ENCODE results near the gene CCL28. TPM values are rescaled to one million over a fixed set of nuclear protein-coding genes. Genes with fewer than 3 reads are reported as not detected.
"Not testable (repeated sequence)": the region's sequence is repeated elsewhere in the genome, so short reads cannot be mapped to it uniquely, and the experiment has no call there.

The CCL28 gene, protein sequence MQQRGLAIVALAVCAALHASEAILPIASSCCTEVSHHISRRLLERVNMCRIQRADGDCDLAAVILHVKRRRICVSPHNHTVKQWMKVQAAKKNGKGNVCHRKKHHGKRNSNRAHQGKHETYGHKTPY
- total RNA-seq, result 0.81 TPM
- long read RNA-seq, partial matches to known transcripts, result 0 of 1 reads
- long read RNA-seq, other reads (novel, unspliced or antisense), result 0 of 1 reads

- ATAC-seq (ENCODE audit: poor library complexity), result no peak
- no peak for DNase-seq
- intact Hi-C loops (cut with DNase I), result no loop called here
Observed at GRCh38 chr5:43412156-43412555, at the start of gene CCL28. CCL28 (minus strand) TSS chr5:43412391; CDS start chr5:43412316, 75 bp downstream.

GRCh38 chr5:43461066-43461465, 48.9 kb upstream of the CCL28 start:
- intact Hi-C loops (cut with DNase I), result no loop called here
- DNase-seq (no peak), ATAC-seq (ENCODE audit: poor library complexity) (no peak)

GRCh38 chr5:43456556-43456955, 44.4 kb upstream of the CCL28 start:
- no peak for ATAC-seq (ENCODE audit: poor library complexity)
- DNase-seq, result no peak
- intact Hi-C loops (cut with DNase I), result no loop called here

DNA sequence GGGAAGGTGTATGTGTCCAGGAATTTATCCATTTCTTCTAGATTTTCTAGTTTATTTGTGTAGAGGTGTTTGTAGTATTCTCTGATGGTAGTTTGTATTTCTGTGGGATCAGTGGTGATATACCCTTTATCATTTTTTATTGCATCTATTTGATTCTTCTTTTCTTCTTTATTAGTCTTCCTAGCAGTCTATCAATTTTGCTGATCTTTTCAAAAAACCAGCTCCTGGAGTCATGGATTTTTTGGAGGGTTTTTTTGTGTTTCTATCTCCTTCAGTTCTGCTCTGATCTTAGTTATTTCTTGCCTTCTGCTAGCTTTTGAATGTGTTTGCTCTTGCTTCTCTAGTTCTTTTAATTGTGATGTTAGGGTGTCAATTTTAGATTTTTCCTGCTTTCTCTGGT, 29.4 kb upstream of the CCL28 start:
- intact Hi-C loops (cut with DNase I); ATAC-seq (ENCODE audit: poor library complexity); DNase-seq: not testable (repeated sequence)

DNA sequence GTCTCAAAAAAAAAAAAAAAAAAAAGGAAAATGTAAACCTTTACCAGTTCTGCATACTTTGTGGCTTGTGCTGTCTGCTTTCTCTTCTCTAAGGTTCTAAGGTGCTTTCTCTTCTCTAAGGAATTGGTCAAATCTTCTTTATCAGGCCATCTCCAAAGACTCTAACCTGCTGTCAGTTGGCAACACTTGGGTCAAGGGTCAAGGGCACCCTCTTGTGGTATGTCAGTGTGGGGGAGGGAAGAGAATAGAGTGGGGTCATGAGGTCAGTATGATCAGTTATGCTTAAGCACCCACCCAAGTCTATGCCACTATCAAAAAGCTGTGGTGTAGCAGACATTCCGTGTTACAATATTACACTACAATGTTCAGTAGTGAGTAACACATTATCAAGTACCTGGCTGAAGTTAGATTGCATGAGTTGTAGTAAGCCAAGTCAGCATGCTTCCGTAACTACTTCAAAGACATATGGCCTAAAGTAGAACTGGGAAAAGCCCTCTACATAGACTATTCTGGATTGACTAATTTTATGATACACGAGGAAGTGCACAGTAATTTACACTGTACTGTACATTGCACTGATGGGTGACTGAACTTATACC, 25.0 kb upstream of the CCL28 start:
- ATAC-seq (ENCODE audit: poor library complexity), result no peak
- intact Hi-C loops (cut with DNase I), result no loop called here
- DNase-seq, result no peak

- intact Hi-C loops (cut with DNase I), result no loop called here
- ATAC-seq (ENCODE audit: poor library complexity), result no peak
- DNase-seq, result no peak
Observed at GRCh38 chr5:43433382-43433781, 21.2 kb upstream of the CCL28 start.

- ATAC-seq (ENCODE audit: poor library complexity), result peak; percentile 97
- intact Hi-C loops (cut with DNase I), result no loop called here
- DNase-seq, result peak; percentile 78
Observed at GRCh38 chr5:43432486-43433375, 20.5 kb upstream of the CCL28 start.

- intact Hi-C loops (cut with DNase I), result no loop called here
- no peak for ATAC-seq (ENCODE audit: poor library complexity)
- DNase-seq, result no peak
Observed at GRCh38 chr5:43429706-43430105, 17.5 kb upstream of the CCL28 start.

DNA sequence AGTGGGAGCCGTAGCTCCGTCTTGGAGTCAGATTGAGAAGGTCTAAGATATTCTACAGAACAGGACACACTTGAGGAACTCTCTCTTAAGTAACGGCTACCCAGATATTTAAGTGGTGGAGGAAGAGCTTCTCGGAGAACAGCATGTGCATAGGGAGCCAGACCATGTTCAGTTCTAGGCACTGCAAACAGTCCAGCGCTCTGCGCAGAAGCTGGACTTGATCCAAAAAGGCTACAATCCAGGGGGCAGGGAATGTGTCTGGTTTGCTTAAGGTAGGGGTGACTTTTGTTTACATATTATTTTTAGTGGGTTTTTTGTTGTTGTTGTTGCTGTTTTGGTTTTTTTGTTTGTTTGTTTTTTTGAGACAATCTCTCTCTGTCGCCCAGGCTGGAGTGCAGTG, 16.8 kb upstream of the CCL28 start:
- ATAC-seq (ENCODE audit: poor library complexity) (no peak), DNase-seq (no peak)
- intact Hi-C loops (cut with DNase I), result no loop called here

- no peak for ATAC-seq (ENCODE audit: poor library complexity)
- intact Hi-C loops (cut with DNase I), result no loop called here
Observed at GRCh38 chr5:43427306-43427705, 15.1 kb upstream of the CCL28 start.

GRCh38 chr5:43425983-43426382, 13.8 kb upstream of the CCL28 start:
- ATAC-seq (ENCODE audit: poor library complexity) (no peak), DNase-seq (no peak)
- intact Hi-C loops (cut with DNase I), result no loop called here

More at GRCh38 chr5:43427306-43427705, 15.1 kb upstream of the CCL28 start:
- no peak for DNase-seq

DNA sequence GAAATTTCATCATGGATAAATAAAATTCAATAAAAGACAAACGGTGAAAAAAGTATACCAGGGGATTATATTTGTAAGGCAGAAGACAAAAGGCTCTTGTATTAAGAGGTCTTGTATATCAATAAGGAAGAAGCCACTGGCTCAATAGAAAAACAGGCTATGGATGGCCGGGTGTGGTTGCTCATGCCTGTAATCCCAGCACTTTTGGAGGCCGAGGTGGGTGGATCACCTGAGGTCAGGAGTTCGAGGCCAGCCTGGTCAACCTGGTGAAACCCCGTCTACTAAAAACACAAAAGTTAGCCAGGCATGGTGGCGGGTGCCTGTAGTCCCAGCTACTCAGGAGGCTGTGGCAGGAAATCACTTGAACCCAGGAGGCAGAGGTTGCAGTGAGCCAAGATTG, 10.9 kb upstream of the CCL28 start:
- not testable (repeated sequence) for DNase-seq; ATAC-seq (ENCODE audit: poor library complexity)

GRCh38 chr5:43422143-43422542, 10.0 kb upstream of the CCL28 start:
- no peak for DNase-seq
- ATAC-seq (ENCODE audit: poor library complexity), result peak; percentile 43

More for the DNA sequence above, 10.9 kb upstream of the CCL28 start:
- intact Hi-C loops (cut with DNase I), result not testable (repeated sequence)

GRCh38 chr5:43421450-43422133, 9.4 kb upstream of the CCL28 start:
- ATAC-seq (ENCODE audit: poor library complexity) (no peak), DNase-seq (no peak)
- intact Hi-C loops (cut with DNase I), result no loop called here

More at GRCh38 chr5:43422143-43422542, 10.0 kb upstream of the CCL28 start:
- intact Hi-C loops (cut with DNase I), result no loop called here

DNA sequence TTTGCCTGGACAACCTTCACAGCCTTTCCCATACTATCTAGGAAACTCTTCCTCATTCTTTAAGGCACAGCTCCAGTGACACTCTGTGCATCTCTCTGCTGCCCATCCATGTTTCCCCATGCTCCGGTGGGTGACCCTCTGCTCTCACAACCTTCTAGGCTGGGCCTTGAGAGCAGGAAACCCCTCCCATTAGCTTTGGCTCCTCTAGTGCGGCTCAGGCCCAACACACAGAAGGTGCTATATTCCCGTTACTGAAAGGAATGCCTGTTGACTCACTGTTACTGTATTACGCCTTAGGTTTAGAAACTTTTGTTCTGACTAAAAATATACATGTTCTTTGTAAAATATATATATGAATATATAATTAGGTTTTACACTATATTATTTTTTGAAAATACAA, 8.1 kb upstream of the CCL28 start:
- intact Hi-C loops (cut with DNase I), result no loop called here
- DNase-seq (no peak), ATAC-seq (ENCODE audit: poor library complexity) (no peak)

DNA sequence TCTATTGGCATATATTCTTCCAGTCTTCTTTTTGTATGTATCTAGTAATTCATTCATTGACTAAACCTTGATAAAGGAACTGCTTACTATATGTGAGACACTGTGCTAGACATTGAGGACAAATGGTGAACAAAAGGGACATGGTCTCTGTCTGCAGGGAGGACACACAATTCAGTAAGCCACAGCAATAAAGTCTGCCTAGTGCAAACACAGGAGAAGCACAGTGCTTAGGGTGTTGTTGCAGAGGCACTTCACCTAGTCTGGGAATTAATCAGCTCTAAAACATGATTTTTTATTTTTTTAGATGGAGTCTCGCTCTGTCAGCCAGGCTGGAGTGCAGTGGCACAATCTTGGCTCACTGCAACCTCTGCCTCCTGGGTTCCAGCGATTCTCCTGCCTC, 6.4 kb upstream of the CCL28 start:
- no peak for ATAC-seq (ENCODE audit: poor library complexity)
- intact Hi-C loops (cut with DNase I), result no loop called here
- DNase-seq, result no peak

- intact Hi-C loops (cut with DNase I), result no loop called here
- no peak for DNase-seq
- no peak for ATAC-seq (ENCODE audit: poor library complexity)
Observed at GRCh38 chr5:43416803-43417394, 4.7 kb upstream of the CCL28 start.

DNA sequence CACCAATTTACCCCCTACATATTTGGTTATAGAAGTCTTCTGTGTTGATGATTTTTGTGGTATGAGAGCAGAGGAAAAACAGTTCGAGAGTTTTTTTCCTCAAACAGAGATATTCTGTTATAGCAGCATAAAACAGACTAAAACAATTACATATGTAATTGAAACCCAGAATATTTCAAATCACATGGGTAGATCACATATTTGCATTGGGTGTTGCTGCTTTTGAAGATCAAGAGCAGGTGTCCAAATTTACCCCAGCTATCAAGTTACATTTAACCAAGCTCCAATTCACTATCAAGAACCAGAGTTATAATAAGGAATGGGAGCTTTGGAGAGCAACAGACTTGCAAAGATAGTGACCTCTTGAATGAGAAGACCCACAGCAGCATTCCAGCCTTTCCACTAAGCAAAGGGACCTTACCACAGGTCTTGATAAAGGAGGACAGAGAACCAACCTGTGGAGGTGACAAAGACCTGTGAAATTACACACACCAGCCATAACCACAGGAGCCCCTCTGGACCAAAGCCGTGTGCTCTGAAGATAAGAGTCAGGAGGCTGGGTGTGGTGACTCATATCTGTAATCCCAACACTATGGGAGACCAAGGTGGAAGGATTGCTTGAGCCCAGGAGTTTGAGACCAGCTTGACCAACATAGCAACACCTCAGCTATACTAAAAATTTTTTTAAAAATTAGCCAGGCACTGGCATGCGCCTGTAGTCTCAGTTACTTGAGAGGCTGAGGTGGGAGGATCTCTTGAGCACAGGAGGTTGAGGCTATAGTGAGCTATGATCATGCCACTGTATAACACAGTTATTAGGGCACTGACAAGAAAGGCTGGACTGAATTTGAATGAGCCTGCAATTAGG, 4.0 kb upstream of the CCL28 start:
- DNase-seq (no peak), ATAC-seq (ENCODE audit: poor library complexity) (no peak)
- intact Hi-C loops (cut with DNase I), result no loop called here

All from Right ventricle myocardium superior (tissue), 1 donor.